A549 treated with AZD9567 at 1 μM for 4 hours (cell line): ENCODE results near the gene KCMF1. TPM values are rescaled to one million over a fixed set of nuclear protein-coding genes. Genes with fewer than 3 reads are reported as not detected.

ENCODE experiments used
- total RNA-seq: library from RNA; stranded (reverse); fragments of 200-300 nt; extraction: Qiagen RNA extraction; gene quantifications from 5 replicates; pipeline ENCODE4 v1.2.3, GENCODE V29; 2022; ENCODE audit not compliant: insufficient read depth

Gene KCMF1
- total RNA-seq = 109 to 161 TPM (median 115 TPM) in 5 replicates

GRCh38 chr2:84970868-84971509, at the start of gene KCMF1:
Gene KCMF1 (plus strand): TSS chr2:84971161. CDS start chr2:84971452, 291 bp downstream.

Other genes starting within 250 kb of the KCMF1 start
- gene TRABD2A, start 90.1 kb upstream of the KCMF1 start, total RNA-seq = 9.0 to 12.9 TPM (median 11.2 TPM) in 5 replicates
- gene TMSB10, start 65.5 kb upstream of the KCMF1 start, total RNA-seq = 6,296 to 10,419 TPM (median 9,336 TPM) in 5 replicates
- gene TCF7L1, start 162.2 kb downstream of the KCMF1 start, total RNA-seq = 5.9 to 10.4 TPM (median 9.3 TPM) in 5 replicates